H1 (cell line): ENCODE results near the gene CENPA. TPM values are rescaled to one million over a fixed set of nuclear protein-coding genes. Genes with fewer than 3 reads are reported as not detected.

Source experiments
- BACH1 ChIP-seq: IDR thresholded peaks from 2 replicates; pipeline ENCODE4 v1.6.1; 2012; ENCODE audit warnings: low read length, improper control_type of control experiment
- KDM5A ChIP-seq: fragments of 200-600 bp; IDR thresholded peaks from 2 replicates; pipeline ENCODE4 v1.7.1; 2012; ENCODE audit warnings: mild to moderate bottlenecking, low read length, inconsistent platforms, mixed read lengths
- NANOG ChIP-seq: IDR thresholded peaks from 2 replicates; pipeline ENCODE4 v1.6.1; 2011; ENCODE audit warnings: low read length, low read depth, mild to moderate bottlenecking, inconsistent platforms; ENCODE audit not compliant: insufficient read depth, poor library complexity, severe bottlenecking
- polyA plus RNA-seq, 7 experiments: library from polyadenylated mRNA; depleted of rRNA in 3 of 7; stranded (reverse) in 5 of 7; unstranded in 2 of 7; fragments of >200 nt in 5 of 7; fragments of 200-250 nt in 2 of 7; gene quantifications; 1 replicate in 5 of 7; 2 replicates in 1 of 7; 4 replicates in 1 of 7; pipeline versions ENCODE4 v1.2.1 to v1.2.3, GENCODE V29; 2011 to 2013; ENCODE audit warnings: missing spikeins in 2 of 7, mixed read lengths in 2 of 7
- total RNA-seq: library from RNA; stranded (reverse); fragmentation: NEBNext Ultra II Directional; extraction: Animal tissue kit (Norgen Biotek cat#: 25700); gene quantifications from 2 replicates; pipeline ENCODE4 v1.2.1, GENCODE V29; 2021
- TF ChIP-seq, protein P1 (sequence below): fragments of 300-600 bp; sonication (generic); IDR thresholded peaks from 2 replicates; pipeline ENCODE4 v1.7.1; 2012; ENCODE audit warnings: low read length, moderate library complexity, mild to moderate bottlenecking, inconsistent platforms; ENCODE audit not compliant: insufficient replicate concordance

The CENPA gene
- total and polyA plus RNA-seq, 2 of the 8 experiments (the other 6 are each of a cell fraction or from before 2014, with no cell fraction given) = 19.4 to 30.9 TPM

DNA sequence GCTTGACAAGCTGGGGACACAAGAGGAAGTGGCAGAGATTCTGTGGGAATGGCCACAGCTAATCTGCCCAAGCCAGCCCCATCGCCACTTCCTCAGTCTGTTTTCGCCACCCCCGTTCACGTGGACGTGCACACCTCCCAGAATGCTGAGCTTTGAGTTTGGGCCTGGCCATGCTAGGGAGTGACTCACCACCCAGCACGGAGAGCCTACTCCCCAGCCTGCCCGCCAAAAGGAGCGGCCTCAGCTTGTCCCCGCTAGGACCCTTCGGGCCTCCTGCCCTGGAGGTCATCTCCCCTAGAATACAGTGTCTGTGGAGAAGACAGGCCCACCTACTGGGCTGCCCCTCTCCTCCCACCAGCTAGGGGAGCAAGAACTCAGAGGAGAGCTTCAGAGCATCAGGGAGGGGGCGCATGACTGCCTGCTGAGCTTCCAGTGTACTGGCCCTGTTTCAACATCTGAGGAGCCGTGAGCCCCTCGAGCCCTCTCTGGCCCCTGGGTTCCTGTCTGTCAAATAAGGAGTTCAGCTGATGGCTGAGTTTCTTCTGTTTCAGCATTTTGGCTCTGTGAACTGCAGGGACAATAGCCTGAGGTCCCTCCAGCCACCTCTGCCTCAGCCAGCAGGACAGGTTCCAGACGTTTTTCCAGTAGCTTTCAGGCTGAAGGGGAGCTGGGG lies 16.6 kb upstream of the CENPA start (continued):
- TF ChIP-seq, protein P1, sequence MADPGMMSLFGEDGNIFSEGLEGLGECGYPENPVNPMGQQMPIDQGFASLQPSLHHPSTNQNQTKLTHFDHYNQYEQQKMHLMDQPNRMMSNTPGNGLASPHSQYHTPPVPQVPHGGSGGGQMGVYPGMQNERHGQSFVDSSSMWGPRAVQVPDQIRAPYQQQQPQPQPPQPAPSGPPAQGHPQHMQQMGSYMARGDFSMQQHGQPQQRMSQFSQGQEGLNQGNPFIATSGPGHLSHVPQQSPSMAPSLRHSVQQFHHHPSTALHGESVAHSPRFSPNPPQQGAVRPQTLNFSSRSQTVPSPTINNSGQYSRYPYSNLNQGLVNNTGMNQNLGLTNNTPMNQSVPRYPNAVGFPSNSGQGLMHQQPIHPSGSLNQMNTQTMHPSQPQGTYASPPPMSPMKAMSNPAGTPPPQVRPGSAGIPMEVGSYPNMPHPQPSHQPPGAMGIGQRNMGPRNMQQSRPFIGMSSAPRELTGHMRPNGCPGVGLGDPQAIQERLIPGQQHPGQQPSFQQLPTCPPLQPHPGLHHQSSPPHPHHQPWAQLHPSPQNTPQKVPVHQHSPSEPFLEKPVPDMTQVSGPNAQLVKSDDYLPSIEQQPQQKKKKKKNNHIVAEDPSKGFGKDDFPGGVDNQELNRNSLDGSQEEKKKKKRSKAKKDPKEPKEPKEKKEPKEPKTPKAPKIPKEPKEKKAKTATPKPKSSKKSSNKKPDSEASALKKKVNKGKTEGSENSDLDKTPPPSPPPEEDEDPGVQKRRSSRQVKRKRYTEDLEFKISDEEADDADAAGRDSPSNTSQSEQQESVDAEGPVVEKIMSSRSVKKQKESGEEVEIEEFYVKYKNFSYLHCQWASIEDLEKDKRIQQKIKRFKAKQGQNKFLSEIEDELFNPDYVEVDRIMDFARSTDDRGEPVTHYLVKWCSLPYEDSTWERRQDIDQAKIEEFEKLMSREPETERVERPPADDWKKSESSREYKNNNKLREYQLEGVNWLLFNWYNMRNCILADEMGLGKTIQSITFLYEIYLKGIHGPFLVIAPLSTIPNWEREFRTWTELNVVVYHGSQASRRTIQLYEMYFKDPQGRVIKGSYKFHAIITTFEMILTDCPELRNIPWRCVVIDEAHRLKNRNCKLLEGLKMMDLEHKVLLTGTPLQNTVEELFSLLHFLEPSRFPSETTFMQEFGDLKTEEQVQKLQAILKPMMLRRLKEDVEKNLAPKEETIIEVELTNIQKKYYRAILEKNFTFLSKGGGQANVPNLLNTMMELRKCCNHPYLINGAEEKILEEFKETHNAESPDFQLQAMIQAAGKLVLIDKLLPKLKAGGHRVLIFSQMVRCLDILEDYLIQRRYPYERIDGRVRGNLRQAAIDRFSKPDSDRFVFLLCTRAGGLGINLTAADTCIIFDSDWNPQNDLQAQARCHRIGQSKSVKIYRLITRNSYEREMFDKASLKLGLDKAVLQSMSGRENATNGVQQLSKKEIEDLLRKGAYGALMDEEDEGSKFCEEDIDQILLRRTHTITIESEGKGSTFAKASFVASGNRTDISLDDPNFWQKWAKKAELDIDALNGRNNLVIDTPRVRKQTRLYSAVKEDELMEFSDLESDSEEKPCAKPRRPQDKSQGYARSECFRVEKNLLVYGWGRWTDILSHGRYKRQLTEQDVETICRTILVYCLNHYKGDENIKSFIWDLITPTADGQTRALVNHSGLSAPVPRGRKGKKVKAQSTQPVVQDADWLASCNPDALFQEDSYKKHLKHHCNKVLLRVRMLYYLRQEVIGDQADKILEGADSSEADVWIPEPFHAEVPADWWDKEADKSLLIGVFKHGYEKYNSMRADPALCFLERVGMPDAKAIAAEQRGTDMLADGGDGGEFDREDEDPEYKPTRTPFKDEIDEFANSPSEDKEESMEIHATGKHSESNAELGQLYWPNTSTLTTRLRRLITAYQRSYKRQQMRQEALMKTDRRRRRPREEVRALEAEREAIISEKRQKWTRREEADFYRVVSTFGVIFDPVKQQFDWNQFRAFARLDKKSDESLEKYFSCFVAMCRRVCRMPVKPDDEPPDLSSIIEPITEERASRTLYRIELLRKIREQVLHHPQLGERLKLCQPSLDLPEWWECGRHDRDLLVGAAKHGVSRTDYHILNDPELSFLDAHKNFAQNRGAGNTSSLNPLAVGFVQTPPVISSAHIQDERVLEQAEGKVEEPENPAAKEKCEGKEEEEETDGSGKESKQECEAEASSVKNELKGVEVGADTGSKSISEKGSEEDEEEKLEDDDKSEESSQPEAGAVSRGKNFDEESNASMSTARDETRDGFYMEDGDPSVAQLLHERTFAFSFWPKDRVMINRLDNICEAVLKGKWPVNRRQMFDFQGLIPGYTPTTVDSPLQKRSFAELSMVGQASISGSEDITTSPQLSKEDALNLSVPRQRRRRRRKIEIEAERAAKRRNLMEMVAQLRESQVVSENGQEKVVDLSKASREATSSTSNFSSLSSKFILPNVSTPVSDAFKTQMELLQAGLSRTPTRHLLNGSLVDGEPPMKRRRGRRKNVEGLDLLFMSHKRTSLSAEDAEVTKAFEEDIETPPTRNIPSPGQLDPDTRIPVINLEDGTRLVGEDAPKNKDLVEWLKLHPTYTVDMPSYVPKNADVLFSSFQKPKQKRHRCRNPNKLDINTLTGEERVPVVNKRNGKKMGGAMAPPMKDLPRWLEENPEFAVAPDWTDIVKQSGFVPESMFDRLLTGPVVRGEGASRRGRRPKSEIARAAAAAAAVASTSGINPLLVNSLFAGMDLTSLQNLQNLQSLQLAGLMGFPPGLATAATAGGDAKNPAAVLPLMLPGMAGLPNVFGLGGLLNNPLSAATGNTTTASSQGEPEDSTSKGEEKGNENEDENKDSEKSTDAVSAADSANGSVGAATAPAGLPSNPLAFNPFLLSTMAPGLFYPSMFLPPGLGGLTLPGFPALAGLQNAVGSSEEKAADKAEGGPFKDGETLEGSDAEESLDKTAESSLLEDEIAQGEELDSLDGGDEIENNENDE = no peak
- TF ChIP-seq NANOG (no peak), BACH1 (no peak), KDM5A (no peak)
